OCI-LY3 (cell line): ENCODE measurements around the gene NR1H4.

Experiments used
- EZH2phosphoT487 ChIP-seq: fragments of 200-600 bp; shearing (Covaris generic); IDR thresholded peaks from 2 replicates; pipeline ENCODE4 v1.6.1; 2018; ENCODE audit warnings: antibody characterized with exemption, mixed run types, low read depth
- TF ChIP-seq, protein P1 (sequence below): fragments of 200-600, 300-600 bp; sonication (generic); IDR thresholded peaks from 2 replicates; pipeline ENCODE4 v1.5.1; 2014; ENCODE audit warnings: antibody characterized with exemption, low read length, low read depth

DNA sequence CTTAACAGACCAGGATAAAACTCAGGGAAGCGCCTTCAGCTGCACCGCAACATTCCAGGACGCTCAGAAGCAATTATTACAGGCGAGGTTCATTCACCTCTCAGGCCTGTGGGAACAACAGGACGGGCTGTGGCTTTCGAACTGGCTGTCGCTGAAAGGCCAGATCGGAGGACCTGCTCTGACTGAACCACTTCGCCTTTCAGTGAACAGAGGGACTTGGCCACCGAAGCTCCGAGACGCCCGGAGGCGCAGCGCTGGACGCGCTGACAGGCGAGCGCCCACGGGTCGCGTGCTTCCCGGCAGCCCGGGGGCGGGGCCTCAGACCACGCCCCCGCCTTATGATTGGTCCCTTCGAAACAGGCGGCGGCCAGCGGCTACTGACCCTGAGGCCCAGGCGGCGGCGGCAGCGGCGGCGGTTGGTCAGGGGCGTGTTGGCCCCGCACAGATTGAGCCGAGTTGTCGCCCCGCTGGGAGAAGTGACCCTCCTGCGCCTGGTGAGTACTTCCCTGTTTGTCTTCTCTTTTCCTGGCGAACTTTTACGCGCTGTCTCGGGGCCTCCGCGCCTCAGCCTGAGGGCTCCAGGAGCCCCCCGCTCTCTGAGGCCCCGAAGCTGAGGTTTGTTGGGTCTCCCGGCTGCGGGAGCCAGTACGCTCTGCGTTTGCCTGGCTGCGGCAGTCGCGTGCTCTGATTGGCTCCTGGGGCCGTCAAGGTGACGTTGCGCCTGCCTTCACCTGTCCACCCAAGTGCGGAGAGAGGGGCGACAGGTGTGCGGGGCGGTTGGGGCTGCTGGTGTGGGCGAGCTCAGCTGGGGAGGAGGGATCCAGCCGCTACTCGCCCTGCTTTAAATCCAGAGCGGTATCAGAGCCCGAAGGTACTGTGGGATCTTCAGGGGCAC is 99.9 kb downstream of the NR1H4 start, which contains the start of gene GAS2L3:
- TF ChIP-seq, protein P1, sequence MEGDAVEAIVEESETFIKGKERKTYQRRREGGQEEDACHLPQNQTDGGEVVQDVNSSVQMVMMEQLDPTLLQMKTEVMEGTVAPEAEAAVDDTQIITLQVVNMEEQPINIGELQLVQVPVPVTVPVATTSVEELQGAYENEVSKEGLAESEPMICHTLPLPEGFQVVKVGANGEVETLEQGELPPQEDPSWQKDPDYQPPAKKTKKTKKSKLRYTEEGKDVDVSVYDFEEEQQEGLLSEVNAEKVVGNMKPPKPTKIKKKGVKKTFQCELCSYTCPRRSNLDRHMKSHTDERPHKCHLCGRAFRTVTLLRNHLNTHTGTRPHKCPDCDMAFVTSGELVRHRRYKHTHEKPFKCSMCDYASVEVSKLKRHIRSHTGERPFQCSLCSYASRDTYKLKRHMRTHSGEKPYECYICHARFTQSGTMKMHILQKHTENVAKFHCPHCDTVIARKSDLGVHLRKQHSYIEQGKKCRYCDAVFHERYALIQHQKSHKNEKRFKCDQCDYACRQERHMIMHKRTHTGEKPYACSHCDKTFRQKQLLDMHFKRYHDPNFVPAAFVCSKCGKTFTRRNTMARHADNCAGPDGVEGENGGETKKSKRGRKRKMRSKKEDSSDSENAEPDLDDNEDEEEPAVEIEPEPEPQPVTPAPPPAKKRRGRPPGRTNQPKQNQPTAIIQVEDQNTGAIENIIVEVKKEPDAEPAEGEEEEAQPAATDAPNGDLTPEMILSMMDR = no peak
- TF ChIP-seq EZH2phosphoT487 = no peak
